Astrocyte of the spinal cord (primary cell): ENCODE results near the gene ZMYND10.

Experiments
- DNase-seq: peaks from one replicate; pipeline ENCODE4 v3.0.0; 2011; ENCODE audit warnings: low read depth, low spot score
- H3K4me3 ChIP-seq: 2 replicates; pipeline ENCODE4 v1.5.1; 2011; ENCODE audit warnings: low read depth, mild to moderate bottlenecking, low read length, moderate library complexity
- in situ Hi-C: cut with HindIII; loops from 2 replicates; pipeline ENCODE4 v1.10.0; 2017; ENCODE audit warnings: low sequenced_read_pairs
- TF ChIP-seq, protein P1 (sequence below): IDR thresholded peaks from 2 replicates; pipeline ENCODE4 v1.5.1; 2012; ENCODE audit warnings: low read depth, mild to moderate bottlenecking, low read length, inconsistent platforms

ZMYND10 gene

DNA sequence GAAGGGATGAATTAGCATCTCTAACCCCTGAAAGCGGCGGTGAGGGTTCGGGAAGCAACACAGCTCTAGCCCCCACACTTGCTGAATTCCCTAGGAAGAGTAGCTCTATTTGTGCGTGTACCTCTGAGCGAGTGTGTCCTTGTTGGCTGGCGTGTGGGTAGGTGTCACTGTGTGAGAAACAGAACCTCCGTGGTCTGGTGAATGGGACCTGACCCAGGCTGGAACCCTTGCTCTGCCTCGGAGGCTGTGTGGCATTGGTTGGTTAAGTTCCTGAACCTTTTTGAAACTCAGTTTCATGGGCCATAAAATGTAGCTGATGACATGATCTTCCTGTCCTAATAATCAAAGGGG is 14.2 kb upstream of the ZMYND10 start:
- DNase-seq, result no peak
- in situ Hi-C loops, result no loop called here
- TF ChIP-seq, protein P1, sequence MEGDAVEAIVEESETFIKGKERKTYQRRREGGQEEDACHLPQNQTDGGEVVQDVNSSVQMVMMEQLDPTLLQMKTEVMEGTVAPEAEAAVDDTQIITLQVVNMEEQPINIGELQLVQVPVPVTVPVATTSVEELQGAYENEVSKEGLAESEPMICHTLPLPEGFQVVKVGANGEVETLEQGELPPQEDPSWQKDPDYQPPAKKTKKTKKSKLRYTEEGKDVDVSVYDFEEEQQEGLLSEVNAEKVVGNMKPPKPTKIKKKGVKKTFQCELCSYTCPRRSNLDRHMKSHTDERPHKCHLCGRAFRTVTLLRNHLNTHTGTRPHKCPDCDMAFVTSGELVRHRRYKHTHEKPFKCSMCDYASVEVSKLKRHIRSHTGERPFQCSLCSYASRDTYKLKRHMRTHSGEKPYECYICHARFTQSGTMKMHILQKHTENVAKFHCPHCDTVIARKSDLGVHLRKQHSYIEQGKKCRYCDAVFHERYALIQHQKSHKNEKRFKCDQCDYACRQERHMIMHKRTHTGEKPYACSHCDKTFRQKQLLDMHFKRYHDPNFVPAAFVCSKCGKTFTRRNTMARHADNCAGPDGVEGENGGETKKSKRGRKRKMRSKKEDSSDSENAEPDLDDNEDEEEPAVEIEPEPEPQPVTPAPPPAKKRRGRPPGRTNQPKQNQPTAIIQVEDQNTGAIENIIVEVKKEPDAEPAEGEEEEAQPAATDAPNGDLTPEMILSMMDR, result no peak
- H3K4me3 ChIP-seq, result peak overlapping the region; percentile 88

DNA sequence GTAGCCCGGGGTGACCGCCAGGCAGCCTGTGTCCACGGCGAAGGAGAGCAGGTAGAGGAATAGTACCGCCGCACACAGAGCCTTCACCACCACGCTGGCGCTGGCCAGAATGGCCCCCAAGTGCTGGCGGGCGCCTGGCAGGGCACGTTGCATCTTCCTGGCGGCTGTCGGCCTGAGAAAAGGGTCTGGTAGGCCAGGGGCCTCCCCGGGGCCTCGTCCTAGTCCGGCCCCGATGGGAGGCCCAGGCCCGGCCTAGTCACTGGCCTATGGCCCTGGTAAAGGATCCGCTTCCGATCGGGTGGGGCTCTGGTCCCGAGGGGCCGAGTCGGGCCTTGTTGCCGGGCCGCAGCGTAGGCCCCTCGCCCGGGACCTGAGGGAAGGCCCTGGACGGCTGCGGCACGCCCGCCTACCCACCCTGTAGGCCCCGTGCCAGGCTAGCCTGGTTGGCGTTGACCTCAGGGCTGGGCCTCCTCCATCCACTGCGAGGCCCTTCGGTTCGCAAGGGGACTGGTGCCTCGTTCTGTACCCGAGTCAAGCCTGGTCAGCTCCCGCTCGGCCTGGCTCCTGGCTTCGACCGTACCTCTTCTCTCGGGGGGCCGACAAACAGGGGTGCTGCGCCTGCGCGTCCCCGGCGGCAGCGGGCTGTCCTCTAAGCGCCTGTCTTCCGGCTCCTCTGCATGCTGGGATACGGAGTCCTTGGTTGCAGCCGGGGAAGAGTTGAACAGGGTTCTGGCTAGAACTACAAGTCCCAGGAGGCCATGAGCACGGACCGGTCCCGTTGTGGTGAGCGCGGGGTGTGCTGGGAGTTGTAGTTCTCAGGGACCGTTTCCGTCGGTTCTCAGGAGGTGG is 13.6 kb upstream of the ZMYND10 start, which contains the start of gene TMEM115:
Gene TMEM115, minus strand, starts transcription at position 611 of the 849 bp plus-strand sequence. Its CDS starts 458 bp downstream, at position 153.
- peak; percentile 98 for DNase-seq
- TF ChIP-seq, protein P1, result no peak
- peak within 1 kb of the TSS; percentile 88 for H3K4me3 ChIP-seq
- in situ Hi-C loops, result no loop called here

DNA sequence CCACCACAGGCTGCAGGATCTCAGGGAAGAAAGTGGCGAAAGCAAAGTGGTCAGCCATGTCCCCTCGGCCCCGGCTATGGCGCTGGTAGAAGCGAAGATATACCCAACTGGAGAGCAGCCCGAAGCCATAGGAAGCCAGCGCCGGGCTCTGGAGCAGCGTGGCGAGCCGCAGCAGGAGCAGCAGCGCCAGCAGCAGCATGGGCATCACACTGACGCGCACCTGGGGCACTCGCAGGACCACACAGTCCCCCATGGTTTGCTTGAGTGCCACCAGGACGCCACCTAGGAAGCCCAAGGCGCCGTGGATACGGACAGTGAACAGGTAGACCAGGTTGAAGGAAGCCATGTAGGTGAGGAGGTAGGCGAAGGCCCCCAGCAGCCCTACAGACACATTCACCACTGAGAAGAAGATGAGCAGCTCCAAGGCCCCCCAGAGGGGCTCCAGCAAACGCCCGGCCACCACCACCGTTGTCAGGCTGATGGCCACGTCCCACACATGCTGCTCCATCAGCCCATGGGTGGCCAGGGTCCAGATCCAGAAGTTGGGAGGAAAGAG is 12.9 kb upstream of the ZMYND10 start:
- no peak for DNase-seq
- in situ Hi-C loops, result no loop called here
- H3K4me3 ChIP-seq, result peak overlapping the region; percentile 88
- TF ChIP-seq, protein P1, result no peak

DNA sequence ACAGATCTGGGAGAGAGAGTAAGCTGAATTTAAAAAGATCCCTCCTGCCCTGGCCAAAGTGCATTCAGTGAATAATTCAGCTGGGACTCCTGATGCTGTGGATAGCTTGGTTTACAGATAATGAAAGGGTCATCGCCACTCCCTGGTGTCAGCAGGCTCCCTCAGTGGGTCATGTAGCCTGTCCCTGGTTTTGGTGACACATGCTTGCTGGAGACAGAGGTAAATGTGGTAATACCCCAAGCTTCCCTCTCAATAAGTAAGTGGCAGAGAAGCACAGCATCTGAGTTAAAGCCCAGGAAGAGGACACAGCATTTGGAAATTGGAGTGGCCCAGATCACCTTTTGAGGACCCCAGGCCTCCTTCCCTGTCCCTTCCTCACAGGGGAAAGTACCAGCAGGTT is 11.9 kb upstream of the ZMYND10 start:
- H3K4me3 ChIP-seq, result peak overlapping the region; percentile 88
- in situ Hi-C loops, result no loop called here
- DNase-seq, result no peak

DNA sequence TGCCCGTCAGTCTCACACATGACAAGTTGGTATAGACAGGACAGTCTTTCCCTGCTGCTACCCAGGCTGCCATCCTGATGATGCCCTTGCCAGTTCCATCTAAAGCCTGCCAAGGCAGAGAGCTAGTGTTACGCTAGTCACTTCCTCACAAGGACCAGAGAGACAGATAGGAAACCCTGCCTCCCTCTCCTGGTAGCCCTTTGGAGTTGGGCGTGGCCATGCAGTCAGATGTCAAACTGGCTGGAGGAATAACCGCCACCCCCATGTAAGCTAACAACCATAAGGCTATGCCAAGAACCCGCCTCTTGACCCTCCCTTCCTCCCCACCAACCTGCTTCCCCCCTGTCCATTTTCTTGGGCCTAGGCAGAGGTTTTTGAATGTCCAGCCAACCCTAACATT is 11.0 kb upstream of the ZMYND10 start:
- no peak for DNase-seq
- H3K4me3 ChIP-seq, result peak overlapping the region; percentile 88
- in situ Hi-C loops, result no loop called here
- TF ChIP-seq, protein P1, result no peak

More for the DNA sequence above, 11.9 kb upstream of the ZMYND10 start:
- TF ChIP-seq, protein P1, result no peak

DNA sequence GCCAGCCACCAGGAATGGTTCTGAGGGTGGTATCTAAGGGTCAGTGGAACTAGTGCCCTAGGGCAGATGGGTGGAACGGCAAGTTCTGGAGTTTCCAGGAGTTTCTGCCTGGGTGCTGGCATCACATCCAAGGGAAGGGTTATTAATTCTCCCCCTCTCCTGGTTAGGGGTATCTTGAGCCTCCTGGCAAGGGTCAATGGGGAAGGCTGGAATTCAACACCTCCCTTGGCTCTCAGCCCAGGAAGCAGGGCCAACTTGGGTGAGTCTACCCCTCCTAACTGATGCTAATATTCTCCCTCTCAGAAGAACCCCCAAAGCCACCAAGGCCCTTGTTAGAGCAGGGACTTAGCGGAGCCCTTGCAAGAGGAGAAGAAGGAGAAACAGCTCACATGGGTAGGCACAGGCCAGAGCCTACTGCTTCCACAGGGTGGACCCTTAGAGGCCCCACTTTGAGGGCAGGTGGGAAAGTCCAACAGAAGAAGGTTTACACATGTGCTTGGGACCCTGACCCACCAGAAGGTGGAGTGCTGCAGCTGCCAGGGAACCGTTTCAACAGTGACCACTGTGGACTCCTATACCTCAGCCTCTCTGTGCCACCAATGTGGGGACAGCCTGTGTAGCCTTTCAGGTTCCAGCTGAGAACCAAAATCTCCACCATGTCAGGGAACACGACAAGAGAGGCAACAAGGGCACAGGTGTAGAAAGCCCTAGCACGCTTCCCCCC is 10.5 kb upstream of the ZMYND10 start:
- no peak overlapping the region for H3K4me3 ChIP-seq

More for the DNA sequence above, 10.5 kb upstream of the ZMYND10 start:
- TF ChIP-seq, protein P1, result no peak
- in situ Hi-C loops, result no loop called here
- DNase-seq, result no peak
